Stimulated activated naive B cell treated with anti-CD40 and anti-IgM and Interleukin-4, amounts not matched to agents 10 μg/mL and 1 μg/mL and 100 μg/mL, for 72 hours (primary cell): Measurements from ENCODE around the gene ARHGAP18.
A peak's percentile ranks its signal among the peaks of the same experiment; 100 is the strongest.

ENCODE experiments used
- ATAC-seq, 2 donors: fragments of 150-1000 bp; cut with Tn5 transposase; replicated peaks; 2 replicates each; pipeline ENCODE4 v1.10.0; 2021; ENCODE audit warnings: moderate library complexity in 1 of 2
- DNase-seq: peaks from one replicate; pipeline ENCODE4 v3.0.0; 2021
- H3K27ac Mint-ChIP-seq: one replicate; pipeline ENCODE4 v1.8.0; 2022; ENCODE audit warnings: mild to moderate bottlenecking, mixed read lengths
- H3K27me3 Mint-ChIP-seq, 2 donors: one replicate each; pipeline ENCODE4 v1.8.0; 2022; ENCODE audit warnings: mixed read lengths in 2 of 2
- H3K36me3 Mint-ChIP-seq, 2 donors: one replicate each; pipeline ENCODE4 v1.8.0; 2022; ENCODE audit warnings: mixed read lengths in 2 of 2, mild to moderate bottlenecking in 1 of 2
- H3K4me1 Mint-ChIP-seq, 2 donors: one replicate each; pipeline ENCODE4 v1.8.0; 2022; ENCODE audit warnings: mixed read lengths in 2 of 2, mild to moderate bottlenecking in 1 of 2
- H3K4me3 Mint-ChIP-seq, 2 donors: one replicate each; pipeline ENCODE4 v1.8.0; 2022; ENCODE audit warnings: mild to moderate bottlenecking in 2 of 2, mixed read lengths in 2 of 2, moderate library complexity in 1 of 2
- H3K9me3 Mint-ChIP-seq, 2 donors: one replicate each; pipeline ENCODE4 v1.8.0; 2022; ENCODE audit warnings: mixed read lengths in 2 of 2, mild to moderate bottlenecking in 1 of 2

Gene ARHGAP18

GRCh38 chr6:129691709-129692108 lies 18.3 kb downstream of the ARHGAP18 start:
- Mint-ChIP-seq H3K27ac (peak overlapping the region; percentile 60), H3K4me1 (peaks cover 16 to 47% of the 10 kb centered on the region in 2 donors), H3K36me3 (peaks cover 0 to 2% of the 10 kb centered on the region in 2 donors), H3K4me3 (no peak overlapping the region), H3K27me3 (no peaks in the 10 kb centered on the region), H3K9me3 (no peaks in the 10 kb centered on the region)
- DNase-seq = no peak
- ATAC-seq = no peak

- no peak for ATAC-seq
- no peaks in the 10 kb centered on the region for H3K27me3 Mint-ChIP-seq
- no peak overlapping the region for H3K4me3 Mint-ChIP-seq
- DNase-seq = no peak
- H3K4me1 Mint-ChIP-seq = peaks cover 18 to 47% of the 10 kb centered on the region in 2 donors
- no peak overlapping the region for H3K27ac Mint-ChIP-seq
- H3K36me3 Mint-ChIP-seq = peaks cover 0 to 3% of the 10 kb centered on the region in 2 donors
- H3K9me3 Mint-ChIP-seq = no peaks in the 10 kb centered on the region
Observed at GRCh38 chr6:129691043-129691640, 18.8 kb downstream of the ARHGAP18 start.

- ATAC-seq = peak; percentile 44 to 53
- no peak for DNase-seq
- H3K9me3 Mint-ChIP-seq = no peaks in the 10 kb centered on the region
- peak overlapping the region; percentile 53 for H3K27ac Mint-ChIP-seq
- peak overlapping the region; percentile 33 to 44 for H3K4me3 Mint-ChIP-seq
- H3K36me3 Mint-ChIP-seq = peaks cover 0 to 5% of the 10 kb centered on the region in 2 donors
- peaks cover 36 to 68% of the 10 kb centered on the region in 2 donors for H3K4me1 Mint-ChIP-seq
- H3K27me3 Mint-ChIP-seq = no peaks in the 10 kb centered on the region
Observed at GRCh38 chr6:129686941-129687627, 22.9 kb downstream of the ARHGAP18 start.

- ATAC-seq (no peak), DNase-seq (no peak)
- H3K4me3 Mint-ChIP-seq = peak overlapping the region; percentile 45 to 58
- H3K27me3 Mint-ChIP-seq = no peaks in the 10 kb centered on the region
- peaks cover 0 to 6% of the 10 kb centered on the region in 2 donors for H3K36me3 Mint-ChIP-seq
- peaks cover 35 to 67% of the 10 kb centered on the region in 2 donors for H3K4me1 Mint-ChIP-seq
- H3K27ac Mint-ChIP-seq = peak overlapping the region; percentile 57
- no peaks in the 10 kb centered on the region for H3K9me3 Mint-ChIP-seq
Observed at GRCh38 chr6:129685662-129686031, 24.3 kb downstream of the ARHGAP18 start.

GRCh38 chr6:129684903-129685661 lies 24.9 kb downstream of the ARHGAP18 start:
- Mint-ChIP-seq H3K27me3 (no peaks in the 10 kb centered on the region), H3K27ac (peak overlapping the region; percentile 71), H3K4me3 (peak overlapping the region in 1 of 2 donors; percentile 58), H3K36me3 (peaks cover 0 to 6% of the 10 kb centered on the region in 2 donors), H3K9me3 (no peaks in the 10 kb centered on the region), H3K4me1 (peaks cover 35 to 67% of the 10 kb centered on the region in 2 donors)
- DNase-seq (no peak), ATAC-seq (no peak)

- H3K27me3 Mint-ChIP-seq = no peaks in the 10 kb centered on the region
- ATAC-seq = no peak
- peak overlapping the region; percentile 68 for H3K27ac Mint-ChIP-seq
- H3K36me3 Mint-ChIP-seq = peaks cover 0 to 6% of the 10 kb centered on the region in 2 donors
- H3K4me1 Mint-ChIP-seq = peaks cover 35 to 64% of the 10 kb centered on the region in 2 donors
- H3K4me3 Mint-ChIP-seq = peak overlapping the region; percentile 49 to 60
- DNase-seq = no peak
- H3K9me3 Mint-ChIP-seq = no peaks in the 10 kb centered on the region
Observed at GRCh38 chr6:129684323-129684884, 25.6 kb downstream of the ARHGAP18 start.

- H3K4me3 Mint-ChIP-seq = peak overlapping the region; percentile 49 to 60
- H3K27me3 Mint-ChIP-seq = no peaks in the 10 kb centered on the region
- peaks cover 34 to 58% of the 10 kb centered on the region in 2 donors for H3K4me1 Mint-ChIP-seq
- DNase-seq (peak; percentile 64), ATAC-seq (peak; percentile 99)
- no peaks in the 10 kb centered on the region for H3K9me3 Mint-ChIP-seq
- peak overlapping the region; percentile 68 for H3K27ac Mint-ChIP-seq
- peaks cover 0 to 6% of the 10 kb centered on the region in 2 donors for H3K36me3 Mint-ChIP-seq
Observed at GRCh38 chr6:129683601-129684322, 26.2 kb downstream of the ARHGAP18 start.

- Mint-ChIP-seq H3K4me3 (no peak overlapping the region), H3K4me1 (peaks cover 23 to 43% of the 10 kb centered on the region in 2 donors)
Observed at GRCh38 chr6:129681913-129682205, 28.1 kb downstream of the ARHGAP18 start.

GRCh38 chr6:129680633-129681032 lies 29.3 kb downstream of the ARHGAP18 start:
- Mint-ChIP-seq H3K36me3 (peaks cover 0 to 3% of the 10 kb centered on the region in 2 donors), H3K27me3 (no peaks in the 10 kb centered on the region), H3K4me1 (peaks cover 17 to 44% of the 10 kb centered on the region in 2 donors), H3K9me3 (no peaks in the 10 kb centered on the region), H3K27ac (peak overlapping the region; percentile 37), H3K4me3 (no peak overlapping the region)
- DNase-seq = no peak
- no peak for ATAC-seq

More at GRCh38 chr6:129681913-129682205, 28.1 kb downstream of the ARHGAP18 start:
- no peaks in the 10 kb centered on the region for H3K27me3 Mint-ChIP-seq
- peaks cover 0 to 6% of the 10 kb centered on the region in 2 donors for H3K36me3 Mint-ChIP-seq
- DNase-seq (no peak), ATAC-seq (no peak)
- H3K27ac Mint-ChIP-seq = no peak overlapping the region
- no peaks in the 10 kb centered on the region for H3K9me3 Mint-ChIP-seq

- H3K36me3 Mint-ChIP-seq = peaks cover 0 to 3% of the 10 kb centered on the region in 2 donors
- ATAC-seq (no peak), DNase-seq (no peak)
- peak overlapping the region; percentile 37 for H3K27ac Mint-ChIP-seq
- peaks cover 15 to 37% of the 10 kb centered on the region in 2 donors for H3K4me1 Mint-ChIP-seq
- no peaks in the 10 kb centered on the region for H3K9me3 Mint-ChIP-seq
- H3K4me3 Mint-ChIP-seq = no peak overlapping the region
- H3K27me3 Mint-ChIP-seq = no peaks in the 10 kb centered on the region
Observed at GRCh38 chr6:129679758-129680157, 30.2 kb downstream of the ARHGAP18 start.

GRCh38 chr6:129679275-129679674 lies 30.7 kb downstream of the ARHGAP18 start:
- H3K4me3 Mint-ChIP-seq = no peak overlapping the region
- ATAC-seq (no peak), DNase-seq (no peak)
- no peak overlapping the region for H3K27ac Mint-ChIP-seq
- H3K36me3 Mint-ChIP-seq = peaks cover 0 to 3% of the 10 kb centered on the region in 2 donors
- H3K9me3 Mint-ChIP-seq = no peaks in the 10 kb centered on the region
- no peaks in the 10 kb centered on the region for H3K27me3 Mint-ChIP-seq
- peaks cover 12 to 32% of the 10 kb centered on the region in 2 donors for H3K4me1 Mint-ChIP-seq

GRCh38 chr6:129678463-129678862 lies 31.5 kb downstream of the ARHGAP18 start:
- Mint-ChIP-seq H3K4me1 (peaks cover 6 to 28% of the 10 kb centered on the region in 2 donors), H3K9me3 (no peaks in the 10 kb centered on the region)

GRCh38 chr6:129677620-129678325 lies 32.2 kb downstream of the ARHGAP18 start:
- ATAC-seq (no peak), DNase-seq (no peak)
- Mint-ChIP-seq H3K4me3 (no peak overlapping the region), H3K9me3 (no peaks in the 10 kb centered on the region), H3K4me1 (peaks cover 7 to 30% of the 10 kb centered on the region in 2 donors), H3K27ac (no peak overlapping the region), H3K36me3 (peaks cover 0 to 3% of the 10 kb centered on the region in 2 donors), H3K27me3 (no peaks in the 10 kb centered on the region)

More at GRCh38 chr6:129678463-129678862, 31.5 kb downstream of the ARHGAP18 start:
- Mint-ChIP-seq H3K36me3 (peaks cover 0 to 3% of the 10 kb centered on the region in 2 donors), H3K27me3 (no peaks in the 10 kb centered on the region), H3K4me3 (no peak overlapping the region), H3K27ac (no peak overlapping the region)
- DNase-seq = no peak
- ATAC-seq = no peak
